Stomach (tissue), 9 donors: Measurements from ENCODE around the gene ZNF524. TPM values are rescaled to one million over a fixed set of nuclear protein-coding genes. Genes with fewer than 3 reads are reported as not detected.
"Not testable (repeated sequence)": the region's sequence is repeated elsewhere in the genome, so short reads cannot be mapped to it uniquely, and the experiment has no call there.

Experiments
- DNase-seq, 2 donors: peaks; one replicate each; pipeline versions ENCODE4 v3.0.0 to v3.0.0-alpha.2; 2013 to 2019
- H3K27ac ChIP-seq, 5 donors: fragments of 200-600 bp in 4 of 5; sonication (generic) in 4 of 5; one replicate each; pipeline ENCODE4 v1.5.1; 2013 to 2019; ENCODE audit warnings: mild to moderate bottlenecking in 1 of 5, moderate library complexity in 1 of 5
- H3K27me3 ChIP-seq, 3 donors: fragments of 200-600 bp; sonication (generic); one replicate each; pipeline ENCODE4 v1.5.1; 2017 to 2019; ENCODE audit warnings: mixed run types in 1 of 3
- H3K36me3 ChIP-seq, 4 donors: fragments of 200-600 bp; sonication (generic); 1 replicate in 3 of 4; 2 replicates in 1 of 4; pipeline ENCODE4 v1.5.1; 2016 to 2019
- H3K4me1 ChIP-seq, 4 donors: fragments of 200-600 bp; sonication (generic); one replicate each; pipeline ENCODE4 v1.5.1; 2016 to 2019
- H3K4me3 ChIP-seq, 4 donors: fragments of 200-600 bp; sonication (generic) in 3 of 4; one replicate each; pipeline ENCODE4 v1.5.1; 2016 to 2019; ENCODE audit warnings: mild to moderate bottlenecking in 1 of 4
- H3K9me3 ChIP-seq, 4 donors: fragments of 200-600 bp; sonication (generic); one replicate each; pipeline ENCODE4 v1.5.1; 2016 to 2019
- CTCF ChIP-seq, 7 experiments: fragments of 450-650 bp in 4 of 7; fragments of 200-600 bp in 3 of 7; sonication (generic) in 3 of 7; IDR thresholded peaks; one replicate each; pipeline ENCODE4 v1.5.1; 2016 to 2019; ENCODE audit warnings: antibody characterized with exemption in 7 of 7, control low read depth in 2 of 7, mild to moderate bottlenecking in 1 of 7
- EP300 ChIP-seq: sonication (generic); formaldehyde crosslinking; IDR thresholded peaks from one replicate; pipeline ENCODE4 v1.6.1; 2017; ENCODE audit warnings: antibody characterized with exemption
- POLR2A ChIP-seq, 4 donors: fragments of 450-650 bp; IDR thresholded peaks; one replicate each; pipeline ENCODE4 v1.6.1; 2016; ENCODE audit warnings: antibody characterized with exemption in 4 of 4, control low read depth in 2 of 4, mild to moderate bottlenecking in 1 of 4, moderate library complexity in 1 of 4
- POLR2AphosphoS5 ChIP-seq, 3 donors: sonication (generic); formaldehyde crosslinking; IDR thresholded peaks; one replicate each; pipeline ENCODE4 v1.6.1; 2016; ENCODE audit warnings: antibody characterized with exemption in 3 of 3
- WGBS, 5 donors: extraction: QIAGEN DNeasy Blood & Tissue Kit in 3 of 5; methylation state at CpG; one replicate each; pipeline versions ENCODE4 v1.1.5 to v1.1.7; 2013 to 2018; 5-methylcytosine and 5-hydroxymethylcytosine counted together
- intact Hi-C: fragments of 100-400 bp; cut with DNase I; formaldehyde crosslinking; loops from one replicate; pipeline ENCODE4 v1.15.1; 2023; ENCODE audit warnings: low total_unique reads
- polyA plus RNA-seq, 3 donors: library from polyadenylated mRNA; stranded (reverse); fragments of 200-250 nt; gene quantifications; one replicate each; pipeline ENCODE4 v1.2.3, GENCODE V29; 2013
- total RNA-seq, 5 donors: library from RNA; depleted of rRNA; stranded (reverse); fragments of >200 nt; gene quantifications; one replicate each; pipeline versions ENCODE4 v1.1.0 to v1.2.3, GENCODE V29; 2014 to 2016
- donor health status: healthy with polysubstance abuse.
- donor health status: Bipolar disorder and iron deficiency.
- donor health status: healthy.

Gene ZNF524
- total and polyA plus RNA-seq, 8 donors, result 2.9 to 70.7 (median 53.6) TPM

GRCh38 chr19:55563261-55563690 lies 36.8 kb upstream of the ZNF524 start:
- peaks cover 0 to 6% (median 0%) of the 10 kb centered on the region in 4 donors for H3K9me3 ChIP-seq

DNA sequence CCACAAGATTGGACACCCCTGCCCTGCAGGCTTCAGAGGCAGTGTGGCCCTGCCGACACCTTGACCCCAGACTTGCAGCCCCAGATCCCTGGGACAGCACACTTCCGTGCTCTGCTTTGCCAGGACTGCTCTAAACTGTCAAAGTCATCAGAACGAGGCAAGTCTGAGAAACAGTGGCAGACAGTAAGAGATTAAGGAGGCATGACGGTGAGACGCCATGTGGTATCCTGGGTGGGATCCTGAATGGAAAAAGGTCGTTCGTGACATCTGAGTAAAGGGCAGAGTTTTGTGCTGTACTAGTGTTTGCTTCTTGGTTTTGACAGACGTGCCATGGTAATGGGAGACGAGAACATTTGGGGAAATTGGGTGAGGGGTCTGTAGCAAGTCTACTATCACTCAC lies 33.3 kb upstream of the ZNF524 start:
- no peak overlapping the region for H3K4me3 ChIP-seq
- WGBS, 5 donors, result 43 to 50% (median 49%) methylated on average over 9 of the region's 9 CpGs

More at GRCh38 chr19:55563261-55563690, 36.8 kb upstream of the ZNF524 start:
- 17 to 38% (median 20%) methylated on average over 12 of the region's 12 CpGs for WGBS, 5 donors
- Histone ChIP-seq H3K36me3 (no peaks in the 10 kb centered on the region), H3K4me1 (peaks cover 4 to 26% (median 10%) of the 10 kb centered on the region in 4 donors), H3K27ac (peak overlapping the region; percentile 83 to 97 (median 86)), H3K4me3 (no peak overlapping the region), H3K27me3 (peaks cover 0 to 15% (median 3%) of the 10 kb centered on the region in 3 donors)
- DNase-seq, result peak; percentile 87 to 88
- intact Hi-C loops, result no loop called here
- TF ChIP-seq CTCF (IDR thresholded peaks at IDR 0.05) (no peak), POLR2AphosphoS5 (IDR thresholded peaks at IDR 0.05) (peak in 2 of 3 donors; percentile 72 to 76), POLR2A (IDR thresholded peaks at IDR 0.05) (peak in 2 of 4 donors; percentile 52 to 71)

GRCh38 chr19:55567708-55568328 lies 32.3 kb upstream of the ZNF524 start:
- Histone ChIP-seq H3K4me1 (peaks cover 4 to 20% (median 10%) of the 10 kb centered on the region in 4 donors), H3K36me3 (no peaks in the 10 kb centered on the region), H3K27me3 (peaks cover 0 to 15% (median 3%) of the 10 kb centered on the region in 3 donors), H3K4me3 (no peak overlapping the region), H3K9me3 (no peaks in the 10 kb centered on the region), H3K27ac (no peak overlapping the region)
- no peak for TF ChIP-seq EP300
- TF ChIP-seq CTCF (IDR thresholded peaks at IDR 0.05), result no peak
- TF ChIP-seq POLR2AphosphoS5 (IDR thresholded peaks at IDR 0.05), result no peak
- TF ChIP-seq POLR2A (IDR thresholded peaks at IDR 0.05), result no peak
- intact Hi-C loops, result no loop called here
- no peak for DNase-seq

More for the DNA sequence above, 33.3 kb upstream of the ZNF524 start:
- Histone ChIP-seq H3K9me3 (no peaks in the 10 kb centered on the region), H3K36me3 (no peaks in the 10 kb centered on the region), H3K4me1 (peaks cover 4 to 26% (median 10%) of the 10 kb centered on the region in 4 donors), H3K27me3 (peaks cover 0 to 15% (median 3%) of the 10 kb centered on the region in 3 donors), H3K27ac (peak overlapping the region in 2 of 5 donors; percentile 29 to 32)
- DNase-seq, result no peak
- intact Hi-C loops, result no loop called here
- no peak for TF ChIP-seq POLR2AphosphoS5 (IDR thresholded peaks at IDR 0.05)
- TF ChIP-seq POLR2A (IDR thresholded peaks at IDR 0.05), result no peak
- no peak for TF ChIP-seq CTCF (IDR thresholded peaks at IDR 0.05)
- TF ChIP-seq EP300, result no peak

DNA sequence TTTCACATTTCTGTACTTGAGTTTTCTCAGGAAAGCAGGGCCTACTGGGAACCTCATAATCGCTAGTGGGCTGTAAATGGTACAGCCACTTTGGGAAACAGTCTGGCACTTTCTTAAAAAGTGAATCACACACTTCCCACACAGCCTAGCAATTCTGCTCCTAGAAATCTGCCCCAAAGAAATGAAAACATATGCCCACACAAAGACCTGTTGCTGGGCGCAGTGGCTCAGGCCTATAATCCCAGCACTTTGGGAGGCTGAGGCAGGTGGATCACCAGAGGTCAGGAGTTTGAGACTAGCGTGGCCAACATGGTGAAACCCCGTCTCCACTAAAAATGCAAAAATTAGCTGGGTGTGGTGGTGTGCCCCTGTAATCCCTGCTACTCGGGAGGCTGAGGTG lies 30.6 kb upstream of the ZNF524 start:
- DNase-seq, intact Hi-C loops, H3K4me3 ChIP-seq, H3K27ac ChIP-seq, H3K36me3 ChIP-seq, H3K9me3 ChIP-seq: not testable (repeated sequence)
- 88 to 99% (median 94%) methylated on average over 5 of the region's 5 CpGs for WGBS, 5 donors
- peaks cover 0 to 10% (median 0%) of the 10 kb centered on the region in 3 donors for H3K27me3 ChIP-seq
- H3K4me1 ChIP-seq, result peaks cover 4 to 13% (median 6%) of the 10 kb centered on the region in 4 donors

GRCh38 chr19:55573929-55574328 lies 26.2 kb upstream of the ZNF524 start:
- intact Hi-C loops, H3K4me1 ChIP-seq, H3K4me3 ChIP-seq, DNase-seq, H3K27me3 ChIP-seq, H3K27ac ChIP-seq, H3K9me3 ChIP-seq: not testable (repeated sequence)
- H3K36me3 ChIP-seq, result peaks cover 14 to 26% (median 24%) of the 10 kb centered on the region in 4 donors
- 84 to 89% (median 84%) methylated on average over 6 of the region's 6 CpGs for WGBS, 5 donors
